Caki2 (cell line): ENCODE results near the gene DPF1. TPM values are rescaled to one million over a fixed set of nuclear protein-coding genes. Genes with fewer than 3 reads are reported as not detected.
"Not testable (repeated sequence)": the region's sequence is repeated elsewhere in the genome, so short reads cannot be mapped to it uniquely, and the experiment has no call there.

Experiments used
- DNase-seq: peaks from one replicate; pipeline ENCODE4 v3.0.0-alpha.2; 2015; ENCODE audit warnings: low read depth
- in situ Hi-C: cut with HindIII; loops from 2 replicates; pipeline ENCODE4 v1.10.0; 2016; ENCODE audit warnings: low sequenced_read_pairs, low pct_unique_long_range_greater_than_20kb, mixed read lengths
- total RNA-seq: library from RNA; depleted of rRNA; stranded (reverse); fragments of >200 nt; shearing (Covaris generic); gene quantifications from 2 replicates; pipeline ENCODE4 v1.2.3, GENCODE V29; 2014; ENCODE audit warnings: low replicate concordance; rRNA removed

The DPF1 gene
- 2.3 and 3.0 TPM in 2 replicates for total RNA-seq

DNA sequence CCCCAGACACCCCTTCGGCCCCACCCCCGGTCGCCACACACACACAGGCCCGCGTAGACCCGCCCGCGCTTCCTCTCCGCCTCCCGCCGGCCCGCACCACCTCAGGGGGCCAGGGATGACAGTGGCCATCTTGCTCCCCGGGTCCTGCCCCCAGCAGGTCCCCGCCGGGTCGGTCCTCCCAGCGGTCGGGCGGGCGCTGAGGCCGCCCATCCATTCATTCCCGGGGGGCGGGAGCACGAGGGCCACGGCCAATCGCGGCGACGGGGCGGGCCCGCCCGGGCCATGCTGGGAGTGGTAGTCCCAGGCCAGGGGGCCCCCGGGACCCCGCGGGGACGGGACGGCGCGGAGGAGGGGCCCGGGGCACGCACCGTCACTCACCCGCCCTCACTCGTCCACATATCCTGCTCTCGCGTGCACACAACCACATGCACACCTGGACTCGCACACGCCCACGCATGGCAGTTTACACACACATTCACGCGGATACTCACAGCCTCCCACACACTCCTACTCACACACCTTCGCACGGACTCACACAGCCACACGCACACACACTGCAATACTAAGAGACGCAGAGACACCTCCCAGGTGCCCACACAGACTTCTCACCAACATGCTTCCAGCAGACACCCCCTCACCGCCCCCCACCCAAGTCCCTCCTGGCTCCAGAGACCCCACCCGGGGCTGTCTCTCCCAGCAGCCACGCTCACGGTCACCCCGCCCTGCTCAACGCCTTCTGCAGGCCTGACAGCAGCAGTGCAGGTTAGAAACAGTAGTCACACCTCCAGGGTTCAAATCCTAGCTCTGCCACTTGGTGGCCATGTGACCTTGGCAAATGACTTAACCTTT, at the start of gene DPF1:
DPF1 (minus strand) TSS at position 209 of the 849 bp plus-strand sequence; CDS start at position 129, 80 bp downstream.
- in situ Hi-C loops, result no loop called here
- DNase-seq, result peak; percentile 87

DNA sequence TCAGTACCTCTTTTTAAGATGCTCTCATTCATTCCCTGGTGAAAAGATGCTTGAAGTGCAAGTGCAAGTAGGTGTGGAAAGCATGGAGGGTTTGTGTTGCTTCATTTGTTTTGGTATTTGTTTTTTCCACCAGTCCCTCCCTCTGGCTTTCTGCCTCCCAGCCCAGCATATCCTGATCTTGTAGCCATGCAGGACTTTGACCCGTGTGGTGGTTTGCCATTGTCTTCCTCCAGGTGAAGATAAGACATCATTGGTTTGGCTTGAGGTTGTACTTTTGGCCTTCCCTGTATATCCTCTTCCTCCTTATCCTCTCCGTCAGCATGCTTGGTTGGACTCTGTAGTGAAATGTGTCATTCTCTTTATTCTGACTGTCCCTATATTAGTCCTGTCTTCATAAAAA, 49.5 kb upstream of the DPF1 start:
- peak; percentile 67 for DNase-seq
- in situ Hi-C loops, result no loop called here

DNA sequence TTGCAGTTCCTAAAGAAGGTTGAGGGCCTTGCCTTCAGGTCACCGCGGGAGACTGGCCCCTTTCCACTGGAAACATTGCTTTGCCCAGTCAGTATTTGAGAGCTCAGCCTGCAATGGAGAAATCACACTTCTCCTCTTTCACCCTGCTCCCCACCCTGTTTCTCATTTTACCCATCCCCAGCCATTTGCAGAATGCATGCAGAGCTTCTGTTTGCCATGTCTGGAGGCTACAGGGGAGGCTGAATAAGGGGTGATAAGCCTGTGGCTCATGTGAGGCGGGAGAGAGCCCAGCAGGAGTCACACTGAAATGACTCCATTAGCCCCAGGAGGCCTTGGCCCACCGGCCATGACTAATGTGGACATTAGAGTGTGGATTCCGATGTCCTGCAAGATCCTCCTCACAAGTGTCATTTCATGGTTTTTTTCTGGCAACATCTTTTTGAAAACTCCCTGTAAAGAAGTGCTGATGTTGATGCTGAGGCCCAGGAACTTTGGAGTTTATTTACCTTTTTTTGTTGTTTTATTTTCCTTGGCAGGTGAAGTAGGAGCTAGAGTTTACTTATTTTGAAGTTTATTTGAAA, 46.7 kb upstream of the DPF1 start:
- DNase-seq, result peak; percentile 93
- in situ Hi-C loops, result no loop called here

DNA sequence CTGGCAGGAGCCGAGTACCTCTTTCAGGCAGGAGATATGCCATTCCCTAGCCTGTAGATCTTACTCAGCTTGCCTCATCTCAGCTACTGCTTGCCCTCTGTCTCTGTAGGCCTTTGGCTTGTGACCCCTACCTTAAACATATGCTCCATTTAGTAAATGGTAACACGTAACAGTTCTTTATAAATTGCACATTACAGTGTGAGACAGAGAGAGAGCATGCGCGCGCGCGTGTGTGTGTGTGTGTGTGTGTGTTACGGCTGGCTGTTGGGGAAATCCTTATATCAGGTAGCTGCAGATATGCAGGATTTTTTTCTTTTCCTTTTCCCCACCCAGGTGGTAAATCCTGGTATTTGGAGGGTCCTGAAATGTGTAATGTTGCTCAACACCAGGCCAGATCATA, 44.5 kb upstream of the DPF1 start:
- in situ Hi-C loops, result loop anchor here (5.0 kb wide), 1 partner anchor 49 kb away; the partner anchor contains the start of genes KCNK6 and YIF1B
- peak; percentile 82 for DNase-seq

DNA sequence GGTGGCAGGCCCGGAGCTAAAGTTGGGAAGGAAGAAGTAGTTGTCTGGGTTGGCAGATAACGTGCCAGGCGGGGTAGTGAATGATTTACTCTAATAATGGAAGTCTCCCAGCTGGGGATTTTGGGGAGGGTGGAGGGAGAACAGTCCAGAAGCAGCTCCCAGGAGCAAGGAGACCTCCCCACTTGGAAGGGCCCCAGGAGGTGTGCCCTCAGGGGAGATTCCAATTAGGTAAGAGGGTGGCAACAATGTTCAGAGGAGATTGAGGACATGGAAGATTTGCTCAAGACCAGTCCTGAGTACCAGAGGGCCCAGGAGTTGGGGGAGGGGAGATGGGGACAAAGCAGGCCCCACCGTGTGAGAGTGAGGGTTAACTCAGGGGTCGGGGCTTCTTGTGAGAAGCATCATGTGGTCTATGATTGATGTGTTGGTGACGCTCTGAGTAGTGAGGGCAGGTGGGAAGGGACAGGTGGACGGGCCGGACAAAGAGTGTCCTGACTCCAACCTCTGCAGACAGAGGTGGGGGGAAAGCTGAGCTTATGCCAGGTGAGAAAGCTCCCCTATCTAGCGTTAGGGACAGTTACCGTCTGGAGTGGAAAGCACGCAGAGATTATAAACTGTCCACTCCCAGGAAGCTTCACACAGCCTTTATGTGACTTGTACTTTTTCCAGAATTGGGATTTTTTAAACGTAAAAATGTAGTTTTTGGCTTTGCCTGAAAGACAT, 43.9 kb upstream of the DPF1 start:
- in situ Hi-C loops, result loop anchor here (5.0 kb wide), 1 partner anchor 49 kb away; the partner anchor contains the start of genes KCNK6 and YIF1B
- DNase-seq, result peak; percentile 96

DNA sequence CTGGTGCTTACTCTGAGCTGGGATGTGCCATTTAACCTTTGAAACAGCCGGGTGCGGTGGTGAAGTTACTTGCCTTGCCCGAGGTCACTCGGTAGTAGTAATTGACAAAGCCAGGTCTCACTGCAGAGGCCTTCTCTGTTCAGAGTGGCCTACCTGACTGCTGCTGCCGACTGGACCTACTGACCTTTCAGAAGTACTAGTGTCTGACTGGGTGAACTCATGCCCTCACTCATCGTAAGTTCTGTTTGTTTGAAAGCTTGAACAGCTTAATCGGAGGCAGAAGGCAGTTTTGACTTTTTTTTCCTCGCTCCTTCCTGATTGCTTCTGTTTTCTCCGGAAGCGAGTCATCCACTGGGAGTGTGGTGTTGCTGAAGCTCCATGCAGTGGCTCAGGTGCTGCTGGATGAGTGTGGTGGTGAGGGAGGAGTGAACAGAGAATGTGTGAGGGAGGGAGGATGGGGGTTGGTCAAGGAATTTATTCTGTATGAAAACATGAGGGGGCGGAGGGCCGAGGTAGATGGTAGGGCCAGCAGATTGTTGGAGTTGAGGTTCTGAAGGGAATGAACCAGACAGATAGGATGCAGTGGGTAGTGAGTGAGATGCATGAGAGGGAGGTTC, 43.1 kb upstream of the DPF1 start:
- in situ Hi-C loops, result loop anchor here (5.0 kb wide), 1 partner anchor 50 kb away; the partner anchor contains the start of genes KCNK6 and YIF1B
- peak; percentile 92 for DNase-seq

DNA sequence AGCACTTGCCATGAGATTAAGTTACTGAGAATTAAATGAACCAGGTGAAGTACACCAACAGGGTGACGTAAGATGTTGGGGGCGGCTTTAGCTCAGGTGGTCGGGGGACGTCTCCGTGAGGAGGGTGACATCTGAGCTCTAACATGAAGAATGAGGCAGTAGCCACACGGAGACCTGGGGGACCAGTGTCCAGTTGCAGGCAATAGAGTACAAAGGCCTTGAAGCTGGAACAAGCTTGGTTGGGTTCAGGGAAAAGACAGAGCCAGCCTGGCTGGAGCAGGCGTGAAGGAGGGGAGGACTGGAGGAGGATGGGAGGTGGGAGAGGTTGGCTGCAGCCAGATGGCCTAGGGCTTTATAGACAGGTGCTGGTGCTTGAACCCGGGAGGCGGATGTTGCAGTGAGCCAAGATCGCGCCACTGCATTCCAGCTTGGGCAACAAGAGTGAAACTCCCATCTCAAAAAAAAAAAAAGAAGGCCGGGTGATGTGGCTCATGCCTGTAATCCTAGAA, 42.0 kb upstream of the DPF1 start:
- peak; percentile 58 for DNase-seq
- in situ Hi-C loops, result loop anchor here (5.0 kb wide), 1 partner anchor 51 kb away; the partner anchor contains the start of genes KCNK6 and YIF1B

DNA sequence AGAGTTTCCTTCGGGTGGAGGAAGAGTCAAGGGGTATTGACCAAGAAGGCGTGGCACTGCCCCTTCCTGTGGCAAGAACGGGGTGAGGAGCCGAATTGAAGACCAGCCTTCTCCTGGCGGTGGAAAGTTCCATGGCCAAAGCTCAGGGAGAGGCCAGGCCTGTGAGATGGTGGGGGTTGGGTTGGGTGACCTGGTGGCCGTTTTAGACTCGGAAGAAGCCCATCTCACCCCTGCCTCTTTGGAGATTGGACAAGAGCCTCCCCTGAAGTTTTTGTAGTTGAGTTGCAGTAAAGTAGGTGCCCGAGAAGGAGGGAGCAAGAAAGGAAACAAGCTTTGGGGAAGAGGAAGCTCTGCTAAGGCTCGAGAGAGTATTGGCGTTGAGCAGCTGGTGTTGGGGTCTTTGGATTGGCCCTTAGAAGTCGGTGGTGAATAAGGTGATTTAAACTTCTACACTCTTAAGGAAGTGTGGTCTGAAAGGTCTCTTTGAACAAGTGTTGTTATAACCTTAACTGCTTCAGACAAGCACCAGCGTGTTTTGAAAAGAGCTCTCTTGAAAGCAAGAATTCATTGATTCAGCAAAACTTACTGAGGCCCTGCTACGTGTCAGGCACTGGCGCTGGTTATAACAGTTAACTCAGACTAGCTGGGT, 41.3 kb upstream of the DPF1 start:
- in situ Hi-C loops, result loop anchor here (5.0 kb wide), 1 partner anchor 52 kb away; the partner anchor contains the start of genes KCNK6 and YIF1B
- DNase-seq, result peak; percentile 81

DNA sequence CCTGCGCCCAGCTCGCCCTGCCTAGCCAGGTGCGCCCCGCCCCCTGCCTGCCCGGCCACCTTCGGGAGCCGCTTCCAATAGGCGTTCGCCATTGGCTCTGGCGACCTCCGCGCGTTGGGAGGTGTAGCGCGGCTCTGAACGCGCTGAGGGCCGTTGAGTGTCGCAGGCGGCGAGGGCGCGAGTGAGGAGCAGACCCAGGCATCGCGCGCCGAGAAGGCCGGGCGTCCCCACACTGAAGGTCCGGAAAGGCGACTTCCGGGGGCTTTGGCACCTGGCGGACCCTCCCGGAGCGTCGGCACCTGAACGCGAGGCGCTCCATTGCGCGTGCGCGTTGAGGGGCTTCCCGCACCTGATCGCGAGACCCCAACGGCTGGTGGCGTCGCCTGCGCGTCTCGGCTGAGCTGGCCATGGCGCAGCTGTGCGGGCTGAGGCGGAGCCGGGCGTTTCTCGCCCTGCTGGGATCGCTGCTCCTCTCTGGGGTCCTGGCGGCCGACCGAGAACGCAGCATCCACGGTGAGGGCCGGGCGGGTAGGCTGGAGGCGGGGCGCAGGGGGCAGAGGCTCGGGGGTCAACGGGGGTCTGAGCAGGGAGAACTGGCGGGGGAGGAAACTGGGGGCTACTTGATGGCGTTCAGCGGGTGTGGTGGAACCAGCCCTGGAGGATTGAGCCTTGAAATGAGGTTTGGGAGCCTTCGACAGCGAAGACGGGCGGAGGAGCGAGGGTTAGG, 40.6 kb upstream of the DPF1 start, which contains the start of gene SPINT2:
SPINT2 (plus strand) TSS at position 88 of the 727 bp plus-strand sequence; CDS start at position 408, 320 bp downstream.
- no peak for DNase-seq
- in situ Hi-C loops, result loop anchor here (5.0 kb wide), 1 partner anchor 53 kb away; the partner anchor contains the start of genes KCNK6 and YIF1B

DNA sequence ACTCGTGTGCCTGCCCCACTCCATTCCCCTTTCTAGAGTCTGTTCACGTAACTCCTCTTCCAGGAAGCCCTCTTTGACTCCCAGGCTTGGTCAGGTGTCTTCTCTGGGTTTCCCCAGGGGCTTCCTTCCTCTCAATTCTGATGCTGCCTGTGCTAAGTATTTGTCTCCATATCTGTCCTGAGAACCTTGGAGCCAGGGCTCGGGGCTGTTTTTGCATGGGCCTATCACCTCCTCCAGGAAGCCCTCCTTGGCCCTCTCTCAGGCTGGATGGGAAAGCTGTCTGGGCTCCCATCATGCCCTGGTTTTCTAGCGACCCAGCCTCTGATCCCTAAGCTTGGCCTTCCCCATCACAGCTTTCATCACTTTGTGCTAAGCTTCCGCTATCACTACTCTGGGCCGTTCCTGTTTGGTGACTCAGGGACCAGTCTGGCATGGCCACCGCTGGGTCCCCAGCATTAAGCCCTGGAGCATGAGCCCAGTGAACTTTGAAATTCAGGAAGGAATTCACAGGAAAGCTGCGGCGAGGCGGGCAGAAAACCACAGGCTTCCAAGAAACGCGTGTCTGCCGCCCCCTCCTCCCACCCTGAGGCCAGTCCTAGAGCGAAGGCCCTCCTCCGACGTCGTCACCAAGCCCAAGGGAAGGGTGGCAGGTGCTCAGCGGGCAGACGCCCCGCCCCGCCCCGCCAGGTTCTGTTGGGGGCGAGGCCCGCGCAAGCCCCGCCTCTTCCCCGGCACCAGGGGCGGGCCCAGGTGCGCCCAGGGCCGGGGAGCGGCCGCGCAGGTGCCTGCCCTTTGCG, 39.9 kb upstream of the DPF1 start:
- in situ Hi-C loops, result no loop called here
- peak; percentile 99 for DNase-seq

DNA sequence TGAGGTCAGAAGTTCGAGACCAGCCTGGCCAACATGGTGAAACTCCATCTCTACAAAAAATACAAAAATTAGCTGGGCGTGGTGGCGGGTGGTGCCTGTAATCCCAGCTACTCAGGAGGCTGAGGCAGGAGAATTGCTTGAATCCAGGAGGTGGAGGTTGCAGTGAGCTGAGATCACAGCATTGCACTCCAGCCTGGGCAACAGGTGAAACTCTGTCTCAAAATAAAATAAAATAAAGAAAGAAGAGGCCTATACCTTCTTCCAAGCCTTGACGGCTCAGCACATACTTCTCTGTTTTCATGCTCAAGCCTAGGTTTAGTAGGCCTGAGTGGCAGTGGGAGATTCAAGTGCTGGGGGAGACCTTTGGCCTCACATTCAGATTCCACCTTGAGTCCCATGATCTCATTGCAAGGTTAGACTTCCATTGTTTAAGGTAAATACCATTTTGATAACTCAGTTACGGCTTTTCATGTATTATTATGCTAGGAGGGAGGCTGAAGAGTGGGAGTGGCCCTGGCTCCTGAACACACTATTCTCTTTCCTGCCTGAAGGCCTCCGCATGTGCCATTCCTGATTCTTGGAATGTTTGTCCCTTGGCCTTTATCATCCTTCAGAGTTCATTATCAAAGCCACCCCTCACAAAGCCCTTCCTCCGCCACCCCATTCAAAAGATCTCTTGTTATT, 38.7 kb upstream of the DPF1 start:
- in situ Hi-C loops, result no loop called here
- DNase-seq, result peak; percentile 39

DNA sequence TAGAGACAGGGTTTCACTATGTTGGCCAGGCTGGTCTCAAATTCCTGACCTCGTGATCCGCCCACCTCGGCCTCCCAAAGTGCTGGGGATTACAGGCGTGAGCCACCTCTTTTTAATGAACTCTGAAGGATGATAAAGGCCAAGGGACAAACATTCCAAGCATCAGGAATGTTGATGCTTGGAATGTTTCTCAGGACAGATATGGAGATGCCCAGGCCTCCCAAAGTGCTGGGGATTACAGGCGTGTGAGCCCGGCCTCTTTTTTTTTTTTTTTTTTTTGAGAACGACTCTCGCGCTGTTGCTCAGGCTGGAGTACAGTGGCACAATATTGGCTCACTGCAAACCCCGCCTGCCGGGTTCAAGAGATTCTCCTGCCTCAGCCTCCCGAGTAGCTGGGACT, 37.9 kb upstream of the DPF1 start:
- in situ Hi-C loops, DNase-seq: not testable (repeated sequence)

DNA sequence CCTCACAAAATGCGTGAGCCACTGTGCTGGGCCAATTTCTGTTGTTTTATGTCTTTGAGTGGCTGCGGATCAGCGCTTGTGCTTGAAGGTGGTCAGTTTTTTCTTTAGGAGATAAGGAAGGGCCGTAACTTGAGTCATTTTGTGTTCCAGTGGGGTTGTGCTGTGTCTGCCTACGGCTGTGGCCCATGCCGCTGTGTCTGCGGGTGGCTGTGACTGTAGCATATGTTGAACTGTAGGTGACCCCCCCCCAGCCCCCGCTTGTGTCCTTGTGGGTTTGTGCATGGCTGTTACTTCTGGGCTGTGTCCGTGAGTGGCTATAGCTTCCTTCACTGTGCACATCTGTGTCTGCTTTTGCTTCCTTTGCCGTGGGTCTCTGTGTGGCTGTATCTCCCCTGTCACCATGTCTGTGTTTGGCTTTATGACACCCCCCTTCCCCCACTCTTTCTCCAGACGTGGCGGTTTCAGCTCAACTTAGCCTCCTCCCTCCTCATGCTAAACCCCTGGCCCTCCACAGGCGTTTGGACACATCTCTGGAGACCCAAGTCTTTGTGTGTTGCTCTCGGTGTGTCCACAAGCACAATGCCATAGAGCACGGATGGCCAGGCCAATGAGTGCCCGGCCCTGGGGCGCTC, 31.5 kb upstream of the DPF1 start:
- in situ Hi-C loops, result no loop called here
- DNase-seq, result peak; percentile 55

DNA sequence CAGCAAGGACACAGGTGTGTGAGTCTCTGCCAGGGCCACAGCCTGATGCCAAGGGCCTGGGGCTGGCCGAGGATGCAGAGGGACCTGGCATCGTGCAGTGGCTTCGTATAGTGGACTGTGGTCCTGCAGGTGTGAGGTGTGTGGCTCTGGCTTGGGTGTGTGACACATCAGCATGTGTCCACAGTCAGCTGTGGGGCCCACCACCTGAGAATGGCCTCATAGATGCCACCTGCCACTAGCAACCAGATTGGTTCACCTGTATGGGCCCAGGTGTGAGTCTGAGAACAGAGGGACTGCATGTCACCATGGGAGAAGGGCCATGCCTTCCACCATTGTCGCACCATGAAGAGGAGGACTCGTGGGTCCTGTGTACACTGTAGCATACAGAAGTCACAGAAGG, 29.8 kb upstream of the DPF1 start:
- in situ Hi-C loops, result no loop called here

More for the DNA sequence above, 29.8 kb upstream of the DPF1 start:
- DNase-seq, result no peak
